Measurements from ENCODE around the gene PEX11A.

The PEX11A gene

DNA sequence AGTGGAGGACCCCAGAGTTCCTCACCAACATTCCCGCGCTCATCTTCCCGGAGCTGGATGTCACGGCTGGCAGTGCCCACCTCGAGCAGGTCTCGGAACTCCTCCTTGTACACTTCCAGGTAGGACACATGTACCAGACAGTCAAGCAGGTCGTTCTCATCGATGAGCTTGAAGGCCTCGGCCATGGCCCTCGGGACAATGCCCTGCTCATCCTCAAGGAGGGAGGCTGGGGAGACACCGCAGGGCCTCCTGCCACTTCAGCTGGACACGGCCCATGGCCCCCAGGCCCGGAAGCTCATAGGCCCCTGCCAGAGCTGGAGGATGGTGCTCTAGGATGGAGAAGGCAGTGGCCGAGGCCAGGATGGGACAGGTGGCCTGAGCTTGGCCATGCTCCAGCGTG is 40.8 kb downstream of the PEX11A start:
- H3K27me3 ChIP-seq (ENCODE audit: control insufficient read depth, insufficient read depth, low read length): peaks cover 12% of the 10 kb centered on the region
- no peak overlapping the region for H3K9ac ChIP-seq (ENCODE audit: low read length)
- no peaks in the 10 kb centered on the region for H3K36me3 ChIP-seq (ENCODE audit: control insufficient read depth, insufficient read depth, low read length)
- peaks cover 11% of the 10 kb centered on the region for H3K4me1 ChIP-seq (ENCODE audit: control insufficient read depth, insufficient read depth, low read length)
- no peaks in the 10 kb centered on the region for H3K9me3 ChIP-seq (ENCODE audit: control insufficient read depth, low read length)
- no peak overlapping the region for H3K4me3 ChIP-seq (ENCODE audit: low read length)

- H3K4me3 ChIP-seq (ENCODE audit: low read length): no peak overlapping the region
- H3K9me3 ChIP-seq (ENCODE audit: control insufficient read depth, low read length): no peaks in the 10 kb centered on the region
- no peak overlapping the region for H3K9ac ChIP-seq (ENCODE audit: low read length)
- peaks cover 6% of the 10 kb centered on the region for H3K27me3 ChIP-seq (ENCODE audit: control insufficient read depth, insufficient read depth, low read length)
- peaks cover 7% of the 10 kb centered on the region for H3K4me1 ChIP-seq (ENCODE audit: control insufficient read depth, insufficient read depth, low read length)
- no peaks in the 10 kb centered on the region for H3K36me3 ChIP-seq (ENCODE audit: control insufficient read depth, insufficient read depth, low read length)
Measured at GRCh38 chr15:89649013-89649625, 41.4 kb downstream of the PEX11A start.

GRCh38 chr15:89648106-89649012 is 42.2 kb downstream of the PEX11A start:
- no peaks in the 10 kb centered on the region for H3K9me3 ChIP-seq (ENCODE audit: control insufficient read depth, low read length)
- H3K4me1 ChIP-seq (ENCODE audit: control insufficient read depth, insufficient read depth, low read length): peaks cover 7% of the 10 kb centered on the region
- H3K9ac ChIP-seq (ENCODE audit: low read length): no peak overlapping the region
- H3K27me3 ChIP-seq (ENCODE audit: control insufficient read depth, insufficient read depth, low read length): peaks cover 4% of the 10 kb centered on the region
- H3K4me3 ChIP-seq (ENCODE audit: low read length): no peak overlapping the region
- no peaks in the 10 kb centered on the region for H3K36me3 ChIP-seq (ENCODE audit: control insufficient read depth, insufficient read depth, low read length)

DNA sequence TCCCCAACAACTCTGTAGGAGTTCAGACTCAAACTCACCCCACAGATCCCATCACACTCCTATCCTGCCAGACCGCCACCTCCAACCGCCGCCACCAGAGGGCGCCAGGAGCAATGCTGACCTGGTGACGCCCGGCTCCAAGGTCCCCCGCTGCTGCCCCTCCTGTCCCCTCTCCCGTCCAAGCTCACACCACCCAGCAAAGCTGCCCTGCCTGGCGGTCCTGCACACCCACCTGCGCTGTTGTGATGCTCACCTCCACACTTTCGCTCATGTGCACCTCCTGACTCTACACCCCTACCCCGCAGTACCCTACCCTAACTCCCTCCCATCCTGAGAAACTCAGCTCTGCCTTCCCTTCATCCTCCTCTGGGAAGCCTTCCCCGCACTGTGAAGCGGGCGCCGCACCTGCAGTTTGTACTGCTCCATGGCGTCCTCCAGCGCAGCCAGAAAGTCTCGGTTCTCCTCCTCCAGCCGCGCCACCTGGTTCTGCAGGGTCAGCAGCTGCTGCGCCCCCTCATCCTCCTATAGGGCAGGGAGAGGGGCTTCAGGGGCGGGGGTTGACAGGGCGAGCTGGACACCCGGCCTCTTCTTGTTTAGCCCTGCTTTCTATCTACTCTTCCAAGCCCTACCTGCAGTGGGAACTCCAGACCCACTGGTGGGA is 43.2 kb downstream of the PEX11A start:
- H3K27me3 ChIP-seq (ENCODE audit: control insufficient read depth, insufficient read depth, low read length): no peaks in the 10 kb centered on the region
- no peaks in the 10 kb centered on the region for H3K36me3 ChIP-seq (ENCODE audit: control insufficient read depth, insufficient read depth, low read length)
- peaks cover 7% of the 10 kb centered on the region for H3K4me1 ChIP-seq (ENCODE audit: control insufficient read depth, insufficient read depth, low read length)
- no peak overlapping the region for H3K4me3 ChIP-seq (ENCODE audit: low read length)
- no peak overlapping the region for H3K9ac ChIP-seq (ENCODE audit: low read length)
- no peaks in the 10 kb centered on the region for H3K9me3 ChIP-seq (ENCODE audit: control insufficient read depth, low read length)

- Histone ChIP-seq H3K4me3 (ENCODE audit: low read length) (no peak overlapping the region), H3K4me1 (ENCODE audit: control insufficient read depth, insufficient read depth, low read length) (peaks cover 7% of the 10 kb centered on the region), H3K36me3 (ENCODE audit: control insufficient read depth, insufficient read depth, low read length) (no peaks in the 10 kb centered on the region)
Measured at GRCh38 chr15:89646416-89647141, 44.0 kb downstream of the PEX11A start.

DNA sequence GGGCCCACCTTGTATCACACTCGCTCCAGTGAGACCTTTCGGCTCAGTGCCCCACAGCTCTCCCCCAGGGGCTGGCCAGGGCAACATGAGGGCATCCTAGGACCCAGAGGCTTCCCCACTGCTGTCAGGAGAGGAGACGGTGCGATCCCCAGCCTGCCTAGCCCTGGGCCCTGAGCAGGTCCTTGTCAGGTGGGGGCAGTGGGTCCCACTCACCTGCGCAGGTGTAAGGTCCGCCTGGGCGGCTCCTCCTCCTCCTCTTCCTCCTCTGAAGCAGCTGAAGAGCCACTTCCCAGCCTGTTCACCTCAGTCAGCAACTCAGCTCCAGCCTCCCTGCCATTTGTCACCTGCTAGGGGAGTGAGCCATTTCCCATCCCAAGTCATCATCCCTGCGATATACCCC is 44.9 kb downstream of the PEX11A start:
- Histone ChIP-seq H3K9ac (ENCODE audit: low read length) (no peak overlapping the region), H3K4me3 (ENCODE audit: low read length) (no peak overlapping the region), H3K27me3 (ENCODE audit: control insufficient read depth, insufficient read depth, low read length) (no peaks in the 10 kb centered on the region), H3K9me3 (ENCODE audit: control insufficient read depth, low read length) (no peaks in the 10 kb centered on the region), H3K4me1 (ENCODE audit: control insufficient read depth, insufficient read depth, low read length) (peaks cover 7% of the 10 kb centered on the region), H3K36me3 (ENCODE audit: control insufficient read depth, insufficient read depth, low read length) (no peaks in the 10 kb centered on the region)

More at GRCh38 chr15:89646416-89647141, 44.0 kb downstream of the PEX11A start:
- H3K9ac ChIP-seq (ENCODE audit: low read length): no peak overlapping the region
- H3K9me3 ChIP-seq (ENCODE audit: control insufficient read depth, low read length): no peaks in the 10 kb centered on the region
- no peaks in the 10 kb centered on the region for H3K27me3 ChIP-seq (ENCODE audit: control insufficient read depth, insufficient read depth, low read length)

- no peak overlapping the region for H3K4me3 ChIP-seq (ENCODE audit: low read length)
- no peaks in the 10 kb centered on the region for H3K9me3 ChIP-seq (ENCODE audit: control insufficient read depth, low read length)
- H3K36me3 ChIP-seq (ENCODE audit: control insufficient read depth, insufficient read depth, low read length): no peaks in the 10 kb centered on the region
- H3K27me3 ChIP-seq (ENCODE audit: control insufficient read depth, insufficient read depth, low read length): no peaks in the 10 kb centered on the region
- H3K4me1 ChIP-seq (ENCODE audit: control insufficient read depth, insufficient read depth, low read length): peaks cover 2% of the 10 kb centered on the region
- H3K9ac ChIP-seq (ENCODE audit: low read length): no peak overlapping the region
Measured at GRCh38 chr15:89642106-89642505, 48.4 kb downstream of the PEX11A start.

DNA sequence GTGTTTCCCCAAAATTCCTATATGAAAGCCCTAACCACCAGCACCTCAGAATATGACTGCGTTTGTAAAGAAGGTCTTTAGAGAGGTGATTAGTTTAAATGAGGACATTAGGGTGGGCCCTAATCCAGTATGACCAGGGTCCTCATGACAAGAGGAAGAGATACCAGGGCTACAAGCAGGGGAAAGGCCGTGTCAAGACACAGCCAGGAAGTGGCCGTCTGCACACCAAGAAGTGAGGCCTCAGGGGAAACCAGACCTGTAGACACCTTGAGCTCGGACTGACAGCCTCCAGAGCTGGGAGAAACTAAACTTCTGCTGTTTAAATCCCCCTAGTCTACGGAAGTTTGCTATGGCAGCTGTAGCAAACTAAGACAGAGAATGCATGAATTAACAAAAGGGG is 49.5 kb downstream of the PEX11A start:
- H3K4me3 ChIP-seq (ENCODE audit: low read length): no peak overlapping the region
- no peaks in the 10 kb centered on the region for H3K9me3 ChIP-seq (ENCODE audit: control insufficient read depth, low read length)
- no peaks in the 10 kb centered on the region for H3K4me1 ChIP-seq (ENCODE audit: control insufficient read depth, insufficient read depth, low read length)
- no peaks in the 10 kb centered on the region for H3K36me3 ChIP-seq (ENCODE audit: control insufficient read depth, insufficient read depth, low read length)
- no peaks in the 10 kb centered on the region for H3K27me3 ChIP-seq (ENCODE audit: control insufficient read depth, insufficient read depth, low read length)
- H3K9ac ChIP-seq (ENCODE audit: low read length): no peak overlapping the region

DNA sequence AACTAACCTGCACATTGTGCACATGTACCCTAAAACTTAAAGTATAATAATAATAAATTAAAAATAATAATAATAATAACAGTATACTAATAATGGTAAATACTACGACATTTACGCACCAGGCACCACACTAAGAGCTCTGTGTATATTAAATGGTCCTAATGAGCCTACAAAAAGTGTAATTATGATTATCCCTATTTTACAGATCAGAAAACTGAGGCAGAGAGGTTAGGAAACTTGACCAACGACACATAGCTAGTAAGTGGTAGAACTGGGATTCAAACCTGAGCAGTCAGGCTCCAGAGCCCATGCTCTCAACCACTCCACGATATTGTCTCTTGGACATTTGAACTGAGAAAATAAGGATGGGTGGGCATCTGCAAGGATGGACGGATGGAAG is 50.3 kb downstream of the PEX11A start:
- H3K36me3 ChIP-seq (ENCODE audit: control insufficient read depth, insufficient read depth, low read length): no peaks in the 10 kb centered on the region
- no peak overlapping the region for H3K4me3 ChIP-seq (ENCODE audit: low read length)
- H3K9ac ChIP-seq (ENCODE audit: low read length): no peak overlapping the region
- no peaks in the 10 kb centered on the region for H3K4me1 ChIP-seq (ENCODE audit: control insufficient read depth, insufficient read depth, low read length)
- no peaks in the 10 kb centered on the region for H3K27me3 ChIP-seq (ENCODE audit: control insufficient read depth, insufficient read depth, low read length)
- no peaks in the 10 kb centered on the region for H3K9me3 ChIP-seq (ENCODE audit: control insufficient read depth, low read length)

DNA sequence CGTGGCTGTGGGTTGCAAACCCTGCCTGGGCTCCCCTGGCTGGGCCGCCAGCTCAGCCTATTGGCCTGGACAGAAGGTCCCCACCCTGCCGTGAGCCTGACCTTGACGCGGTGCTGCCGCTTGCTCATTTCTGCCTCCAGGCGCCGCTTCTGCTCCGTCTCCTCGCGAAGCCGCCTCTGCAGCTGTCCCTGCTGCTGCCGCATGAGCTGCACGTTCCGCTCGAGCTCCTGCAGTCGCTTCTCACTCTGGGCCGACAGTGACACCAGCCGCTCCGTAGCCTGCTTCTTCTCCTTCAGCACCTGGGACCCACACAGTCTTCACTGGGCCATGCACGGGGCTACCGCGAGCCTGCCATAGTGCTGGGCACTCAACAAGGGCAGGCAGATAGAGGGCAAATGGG is 57.0 kb downstream of the PEX11A start:
- Histone ChIP-seq H3K9me3 (ENCODE audit: control insufficient read depth, low read length) (no peaks in the 10 kb centered on the region), H3K4me3 (ENCODE audit: low read length) (no peak overlapping the region), H3K27me3 (ENCODE audit: control insufficient read depth, insufficient read depth, low read length) (no peaks in the 10 kb centered on the region), H3K36me3 (ENCODE audit: control insufficient read depth, insufficient read depth, low read length) (no peaks in the 10 kb centered on the region), H3K9ac (ENCODE audit: low read length) (no peak overlapping the region), H3K4me1 (ENCODE audit: control insufficient read depth, insufficient read depth, low read length) (no peaks in the 10 kb centered on the region)

GRCh38 chr15:89632563-89633430 is 57.8 kb downstream of the PEX11A start:
- H3K27me3 ChIP-seq (ENCODE audit: control insufficient read depth, insufficient read depth, low read length): no peaks in the 10 kb centered on the region
- H3K9me3 ChIP-seq (ENCODE audit: control insufficient read depth, low read length): no peaks in the 10 kb centered on the region
- H3K4me1 ChIP-seq (ENCODE audit: control insufficient read depth, insufficient read depth, low read length): no peaks in the 10 kb centered on the region
- no peak overlapping the region for H3K9ac ChIP-seq (ENCODE audit: low read length)
- H3K36me3 ChIP-seq (ENCODE audit: control insufficient read depth, insufficient read depth, low read length): no peaks in the 10 kb centered on the region
- no peak overlapping the region for H3K4me3 ChIP-seq (ENCODE audit: low read length)
